ENCODE results near the gene ATP11A. TPM values are rescaled to one million over a fixed set of nuclear protein-coding genes. Genes with fewer than 3 reads are reported as not detected.

Gene ATP11A
- total and polyA plus RNA-seq, 8 donors: 271 to 502 (median 458) TPM

GRCh38 chr13:112826565-112826964, 136.7 kb downstream of the ATP11A start:
- Histone ChIP-seq H3K9me3 (no peaks in the 10 kb centered on the region), H3K4me3 (no peak overlapping the region), H3K36me3 (peaks cover 0 to 96% of the 10 kb centered on the region in 2 donors), H3K27me3 (no peaks in the 10 kb centered on the region), H3K27ac (no peak overlapping the region), H3K4me1 (no peaks in the 10 kb centered on the region)
- ATAC-seq: no peak
- no peak for TF ChIP-seq CTCF (IDR thresholded peaks at IDR 0.05)
- intact Hi-C loops (cut with DNase I): no loop called here
- no peak for DNase-seq

- ATAC-seq: peak; percentile 12
These were observed 138.4 kb downstream of the ATP11A start for GRCh38 chr13:112828082-112828699.

GRCh38 chr13:112828756-112829155, 138.9 kb downstream of the ATP11A start:
- Histone ChIP-seq H3K27me3 (no peaks in the 10 kb centered on the region), H3K9me3 (no peaks in the 10 kb centered on the region), H3K36me3 (peaks cover 0 to 96% of the 10 kb centered on the region in 2 donors), H3K4me3 (no peak overlapping the region), H3K4me1 (no peaks in the 10 kb centered on the region), H3K27ac (no peak overlapping the region)
- TF ChIP-seq CTCF (IDR thresholded peaks at IDR 0.05): no peak
- intact Hi-C loops (cut with DNase I): no loop called here
- DNase-seq: no peak
- no peak for ATAC-seq

More at GRCh38 chr13:112828082-112828699, 138.4 kb downstream of the ATP11A start:
- no peak for TF ChIP-seq CTCF (IDR thresholded peaks at IDR 0.05)
- H3K36me3 ChIP-seq: peaks cover 0 to 96% of the 10 kb centered on the region in 2 donors
- no peaks in the 10 kb centered on the region for H3K9me3 ChIP-seq
- DNase-seq: peak in 1 of 4 donors; percentile 30
- H3K4me1 ChIP-seq: no peaks in the 10 kb centered on the region
- H3K27me3 ChIP-seq: no peaks in the 10 kb centered on the region
- no peak overlapping the region for H3K4me3 ChIP-seq
- intact Hi-C loops (cut with DNase I): no loop called here
- no peak overlapping the region for H3K27ac ChIP-seq

GRCh38 chr13:112831196-112831595, 141.4 kb downstream of the ATP11A start:
- peaks cover 0 to 96% of the 10 kb centered on the region in 2 donors for H3K36me3 ChIP-seq
- no peak for TF ChIP-seq CTCF (IDR thresholded peaks at IDR 0.05)
- no peak overlapping the region for H3K4me3 ChIP-seq
- intact Hi-C loops (cut with DNase I): no loop called here
- no peaks in the 10 kb centered on the region for H3K4me1 ChIP-seq
- H3K27ac ChIP-seq: no peak overlapping the region
- no peaks in the 10 kb centered on the region for H3K27me3 ChIP-seq
- DNase-seq (no peak), ATAC-seq (no peak)
- no peaks in the 10 kb centered on the region for H3K9me3 ChIP-seq

GRCh38 chr13:112831801-112832200, 142.0 kb downstream of the ATP11A start:
- no peak overlapping the region for H3K4me3 ChIP-seq
- no peaks in the 10 kb centered on the region for H3K4me1 ChIP-seq
- H3K9me3 ChIP-seq: no peaks in the 10 kb centered on the region
- H3K36me3 ChIP-seq: peaks cover 0 to 96% of the 10 kb centered on the region in 2 donors
- intact Hi-C loops (cut with DNase I): no loop called here
- no peaks in the 10 kb centered on the region for H3K27me3 ChIP-seq
- no peak for DNase-seq
- no peak for TF ChIP-seq CTCF (IDR thresholded peaks at IDR 0.05)
- no peak overlapping the region for H3K27ac ChIP-seq
- ATAC-seq: no peak

All from left lung (tissue), 10 donors.